Measurements from ENCODE around the gene VGLL2.

- TF ChIP-seq POLR2AphosphoS5 (IDR thresholded peaks at IDR 0.05) = no peak
- TF ChIP-seq CTCF (IDR thresholded peaks at IDR 0.05) = no peak
These were observed 6.9 kb downstream of the VGLL2 start for GRCh38 chr6:117272032-117272866.

Measured in sigmoid colon (tissue), 4 donors.